ENCODE measurements around the gene MB.
"Not testable (repeated sequence)": the region's sequence is repeated elsewhere in the genome, so short reads cannot be mapped to it uniquely, and the experiment has no call there.

MB gene

GRCh38 chr22:35637254-35637653, 20.1 kb upstream of the MB start:
- DNase-seq (ENCODE audit: low read depth) = no peak

- DNase-seq (ENCODE audit: low read depth) = no peak
Measured at GRCh38 chr22:35634943-35635540, 17.9 kb upstream of the MB start.

GRCh38 chr22:35634015-35634414, 16.9 kb upstream of the MB start:
- no peak for DNase-seq (ENCODE audit: low read depth)

- no peak for DNase-seq (ENCODE audit: low read depth)
Measured at GRCh38 chr22:35633520-35633919, 16.4 kb upstream of the MB start.

- DNase-seq (ENCODE audit: low read depth) = no peak
Measured at GRCh38 chr22:35632935-35633334, 15.8 kb upstream of the MB start.

GRCh38 chr22:35631597-35631996, 14.5 kb upstream of the MB start:
- DNase-seq (ENCODE audit: low read depth) = no peak

- DNase-seq (ENCODE audit: low read depth) = no peak
Measured at GRCh38 chr22:35630891-35631290, 13.8 kb upstream of the MB start.

GRCh38 chr22:35630387-35630793, 13.3 kb upstream of the MB start:
- no peak for DNase-seq (ENCODE audit: low read depth)

- no peak for DNase-seq (ENCODE audit: low read depth)
Measured at GRCh38 chr22:35629406-35630216, 12.5 kb upstream of the MB start.

- no peak for DNase-seq (ENCODE audit: low read depth)
Measured at GRCh38 chr22:35628732-35629131, 11.6 kb upstream of the MB start.

- DNase-seq (ENCODE audit: low read depth) = peak; percentile 41
Measured at GRCh38 chr22:35627267-35628041, 10.3 kb upstream of the MB start.

GRCh38 chr22:35625763-35626432, 8.8 kb upstream of the MB start:
- DNase-seq (ENCODE audit: low read depth) = no peak

GRCh38 chr22:35624547-35624946, 7.4 kb upstream of the MB start:
- no peak for DNase-seq (ENCODE audit: low read depth)

GRCh38 chr22:35623885-35624284, 6.8 kb upstream of the MB start:
- DNase-seq (ENCODE audit: low read depth) = not testable (repeated sequence)

- DNase-seq (ENCODE audit: low read depth) = no peak
Measured at GRCh38 chr22:35622191-35622913, 5.2 kb upstream of the MB start.

GRCh38 chr22:35621451-35621850, 4.3 kb upstream of the MB start:
- DNase-seq (ENCODE audit: low read depth) = no peak

- no peak for DNase-seq (ENCODE audit: low read depth)
Measured at GRCh38 chr22:35620624-35621251, 3.6 kb upstream of the MB start.

- DNase-seq (ENCODE audit: low read depth) = no peak
Measured at GRCh38 chr22:35619336-35620094, 2.4 kb upstream of the MB start.

- DNase-seq (ENCODE audit: low read depth) = no peak
Measured at GRCh38 chr22:35618427-35619223, 1.5 kb upstream of the MB start.

- no peak for DNase-seq (ENCODE audit: low read depth)
Measured at GRCh38 chr22:35616043-35616442, 1.1 kb downstream of the MB start.

All from stimulated activated CD4-positive, alpha-beta T cell treated with anti-CD3 and anti-CD28 coated beads, Interleukin-2, amount 100 ng/mL, for 4 hours (primary cell).